Ishikawa (cell line): ENCODE results near the gene PHF2.

Source experiments
- CEBPB ChIP-seq: IDR thresholded peaks from 2 replicates; pipeline ENCODE4 v1.6.1; 2012
- CREB1 ChIP-seq: IDR thresholded peaks from 2 replicates; pipeline ENCODE4 v1.6.1; 2012; ENCODE audit warnings: low read depth
- EGR1 ChIP-seq: IDR thresholded peaks from 2 replicates; pipeline ENCODE4 v1.6.1; 2012
- EP300 ChIP-seq: IDR thresholded peaks from 2 replicates; pipeline ENCODE4 v1.6.1; 2012; ENCODE audit warnings: borderline replicate concordance
- FOXM1 ChIP-seq: IDR thresholded peaks from 2 replicates; pipeline ENCODE4 v1.6.1; 2012; ENCODE audit warnings: low read depth, borderline replicate concordance
- MAX ChIP-seq: IDR thresholded peaks from 2 replicates; pipeline ENCODE4 v1.6.1; 2012
- NFIC ChIP-seq: IDR thresholded peaks from 2 replicates; pipeline ENCODE4 v1.6.1; 2012
- RAD21 ChIP-seq: IDR thresholded peaks from 2 replicates; pipeline ENCODE4 v1.6.1; 2012; ENCODE audit warnings: low read depth
- REST ChIP-seq: IDR thresholded peaks from 2 replicates; pipeline ENCODE4 v1.6.1; 2012; ENCODE audit warnings: low read depth, mild to moderate bottlenecking
- TAF1 ChIP-seq: IDR thresholded peaks from 2 replicates; pipeline ENCODE4 v1.6.1; 2012; ENCODE audit warnings: low read depth, mild to moderate bottlenecking
- TCF12 ChIP-seq: IDR thresholded peaks from 2 replicates; pipeline ENCODE4 v1.6.1; 2012; ENCODE audit warnings: low read depth
- TEAD4 ChIP-seq: IDR thresholded peaks from 2 replicates; pipeline ENCODE4 v1.6.1; 2012
- USF1 ChIP-seq: IDR thresholded peaks from 2 replicates; pipeline ENCODE4 v1.6.1; 2012
- YY1 ChIP-seq: IDR thresholded peaks from 2 replicates; pipeline ENCODE4 v1.6.1; 2012; ENCODE audit warnings: low read depth
- ZBTB7A ChIP-seq: IDR thresholded peaks from 2 replicates; pipeline ENCODE4 v1.6.1; 2012; ENCODE audit warnings: low read depth

PHF2 gene

GRCh38 chr9:93653760-93654159, 77.4 kb downstream of the PHF2 start:
- TF ChIP-seq FOXM1 (no peak), YY1 (no peak), ZBTB7A (no peak), TEAD4 (no peak), EGR1 (no peak), TAF1 (no peak), REST (no peak), MAX (no peak), USF1 (no peak), CREB1 (no peak), EP300 (no peak), RAD21 (no peak), TCF12 (no peak), NFIC (no peak), CEBPB (no peak)

GRCh38 chr9:93654351-93654961, 78.1 kb downstream of the PHF2 start:
- no peak for TF ChIP-seq NFIC
- no peak for TF ChIP-seq TCF12
- TF ChIP-seq ZBTB7A, result no peak
- TF ChIP-seq CEBPB, result no peak
- TF ChIP-seq EGR1, result no peak
- TF ChIP-seq CREB1, result no peak
- TF ChIP-seq EP300, result no peak
- TF ChIP-seq USF1, result no peak
- TF ChIP-seq TAF1, result no peak
- TF ChIP-seq RAD21, result no peak
- TF ChIP-seq FOXM1, result no peak
- TF ChIP-seq YY1, result no peak
- no peak for TF ChIP-seq MAX
- TF ChIP-seq TEAD4, result no peak
- no peak for TF ChIP-seq REST

GRCh38 chr9:93655621-93656425, 79.4 kb downstream of the PHF2 start:
- no peak for TF ChIP-seq CEBPB
- TF ChIP-seq EP300, result no peak
- no peak for TF ChIP-seq YY1
- TF ChIP-seq FOXM1, result no peak
- TF ChIP-seq EGR1, result no peak
- no peak for TF ChIP-seq TCF12
- TF ChIP-seq TAF1, result no peak
- TF ChIP-seq ZBTB7A, result no peak
- TF ChIP-seq NFIC, result no peak

- TF ChIP-seq YY1 (no peak), CREB1 (no peak), USF1 (no peak), TAF1 (no peak), MAX (no peak), REST (no peak), RAD21 (no peak), ZBTB7A (no peak), NFIC (no peak), TEAD4 (no peak), CEBPB (no peak), FOXM1 (no peak), EGR1 (no peak), EP300 (no peak), TCF12 (no peak)
Observed at GRCh38 chr9:93656426-93657239, 80.2 kb downstream of the PHF2 start.
